Activated CD4-positive, alpha-beta T cell treated with anti-CD3 and anti-CD28 coated beads, Interleukin-2, amount 50 U/mL, for 24 hours (primary cell): ENCODE measurements around the gene LGI1.

Source experiments
- DNase-seq, 2 donors: peaks; one replicate each; pipeline ENCODE4 v3.0.0-alpha.2; 2020; ENCODE audit warnings: low read depth in 1 of 2, low spot score in 1 of 2

LGI1 gene

GRCh38 chr10:93754761-93755160 lies 3.0 kb upstream of the LGI1 start:
- DNase-seq = no peak

- no peak for DNase-seq
Measured at GRCh38 chr10:93755443-93756116, 2.2 kb upstream of the LGI1 start.

- no peak for DNase-seq
Measured at GRCh38 chr10:93756118-93756517, 1.6 kb upstream of the LGI1 start.

GRCh38 chr10:93757136-93757535 lies 600 bp upstream of the LGI1 start:
- DNase-seq = no peak

GRCh38 chr10:93758508-93758885 lies 761 bp downstream of the LGI1 start:
- no peak for DNase-seq

- no peak for DNase-seq
Measured at GRCh38 chr10:93758891-93759410, 1.2 kb downstream of the LGI1 start.

- no peak for DNase-seq
Measured at GRCh38 chr10:93760490-93760889, 2.8 kb downstream of the LGI1 start.

GRCh38 chr10:93762979-93763391 lies 5.2 kb downstream of the LGI1 start:
- no peak for DNase-seq

GRCh38 chr10:93766918-93767317 lies 9.2 kb downstream of the LGI1 start:
- no peak for DNase-seq

- DNase-seq = no peak
Measured at GRCh38 chr10:93767724-93768399, 10.1 kb downstream of the LGI1 start.

GRCh38 chr10:93768892-93769291 lies 11.2 kb downstream of the LGI1 start:
- no peak for DNase-seq

GRCh38 chr10:93771354-93771753 lies 13.6 kb downstream of the LGI1 start:
- DNase-seq = no peak

GRCh38 chr10:93773120-93773519 lies 15.4 kb downstream of the LGI1 start:
- DNase-seq = no peak

- no peak for DNase-seq
Measured at GRCh38 chr10:93773705-93774104, 16.0 kb downstream of the LGI1 start.

- DNase-seq = no peak
Measured at GRCh38 chr10:93775356-93775755, 17.6 kb downstream of the LGI1 start.

- DNase-seq = no peak
Measured at GRCh38 chr10:93777092-93777491, 19.4 kb downstream of the LGI1 start.

GRCh38 chr10:93784059-93784458 lies 26.3 kb downstream of the LGI1 start:
- DNase-seq = no peak

- no peak for DNase-seq
Measured at GRCh38 chr10:93788413-93789208, 30.9 kb downstream of the LGI1 start.

GRCh38 chr10:93790439-93790838 lies 32.7 kb downstream of the LGI1 start:
- DNase-seq = no peak

GRCh38 chr10:93796167-93796566 lies 38.4 kb downstream of the LGI1 start:
- DNase-seq = no peak

- no peak for DNase-seq
Measured at GRCh38 chr10:93797825-93798224, 40.1 kb downstream of the LGI1 start.

- DNase-seq = no peak
Measured at GRCh38 chr10:93799155-93799708, 41.5 kb downstream of the LGI1 start.
